ENCODE data around the gene ACAP3.

The ACAP3 gene

GRCh38 chr1:1353389-1354151 is 45.8 kb upstream of the ACAP3 start:
- H3K4me3 ChIP-seq (ENCODE audit: low read depth, low read length), result no peak overlapping the region
- DNase-seq (ENCODE audit: low read depth), result no peak
- TF ChIP-seq, protein P1, sequence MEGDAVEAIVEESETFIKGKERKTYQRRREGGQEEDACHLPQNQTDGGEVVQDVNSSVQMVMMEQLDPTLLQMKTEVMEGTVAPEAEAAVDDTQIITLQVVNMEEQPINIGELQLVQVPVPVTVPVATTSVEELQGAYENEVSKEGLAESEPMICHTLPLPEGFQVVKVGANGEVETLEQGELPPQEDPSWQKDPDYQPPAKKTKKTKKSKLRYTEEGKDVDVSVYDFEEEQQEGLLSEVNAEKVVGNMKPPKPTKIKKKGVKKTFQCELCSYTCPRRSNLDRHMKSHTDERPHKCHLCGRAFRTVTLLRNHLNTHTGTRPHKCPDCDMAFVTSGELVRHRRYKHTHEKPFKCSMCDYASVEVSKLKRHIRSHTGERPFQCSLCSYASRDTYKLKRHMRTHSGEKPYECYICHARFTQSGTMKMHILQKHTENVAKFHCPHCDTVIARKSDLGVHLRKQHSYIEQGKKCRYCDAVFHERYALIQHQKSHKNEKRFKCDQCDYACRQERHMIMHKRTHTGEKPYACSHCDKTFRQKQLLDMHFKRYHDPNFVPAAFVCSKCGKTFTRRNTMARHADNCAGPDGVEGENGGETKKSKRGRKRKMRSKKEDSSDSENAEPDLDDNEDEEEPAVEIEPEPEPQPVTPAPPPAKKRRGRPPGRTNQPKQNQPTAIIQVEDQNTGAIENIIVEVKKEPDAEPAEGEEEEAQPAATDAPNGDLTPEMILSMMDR (conservative IDR thresholded peaks at IDR 0.05; ENCODE audit: low read depth, low read length), result no peak

GRCh38 chr1:1352786-1353388 is 45.2 kb upstream of the ACAP3 start:
- no peak for DNase-seq (ENCODE audit: low read depth)
- TF ChIP-seq, protein P1 (conservative IDR thresholded peaks at IDR 0.05; ENCODE audit: low read depth, low read length), result no peak
- no peak overlapping the region for H3K4me3 ChIP-seq (ENCODE audit: low read depth, low read length)

- no peak overlapping the region for H3K4me3 ChIP-seq (ENCODE audit: low read depth, low read length)
- TF ChIP-seq, protein P1 (conservative IDR thresholded peaks at IDR 0.05; ENCODE audit: low read depth, low read length), result no peak
- DNase-seq (ENCODE audit: low read depth), result no peak
Observed at GRCh38 chr1:1351511-1352427, 44.0 kb upstream of the ACAP3 start.

DNA sequence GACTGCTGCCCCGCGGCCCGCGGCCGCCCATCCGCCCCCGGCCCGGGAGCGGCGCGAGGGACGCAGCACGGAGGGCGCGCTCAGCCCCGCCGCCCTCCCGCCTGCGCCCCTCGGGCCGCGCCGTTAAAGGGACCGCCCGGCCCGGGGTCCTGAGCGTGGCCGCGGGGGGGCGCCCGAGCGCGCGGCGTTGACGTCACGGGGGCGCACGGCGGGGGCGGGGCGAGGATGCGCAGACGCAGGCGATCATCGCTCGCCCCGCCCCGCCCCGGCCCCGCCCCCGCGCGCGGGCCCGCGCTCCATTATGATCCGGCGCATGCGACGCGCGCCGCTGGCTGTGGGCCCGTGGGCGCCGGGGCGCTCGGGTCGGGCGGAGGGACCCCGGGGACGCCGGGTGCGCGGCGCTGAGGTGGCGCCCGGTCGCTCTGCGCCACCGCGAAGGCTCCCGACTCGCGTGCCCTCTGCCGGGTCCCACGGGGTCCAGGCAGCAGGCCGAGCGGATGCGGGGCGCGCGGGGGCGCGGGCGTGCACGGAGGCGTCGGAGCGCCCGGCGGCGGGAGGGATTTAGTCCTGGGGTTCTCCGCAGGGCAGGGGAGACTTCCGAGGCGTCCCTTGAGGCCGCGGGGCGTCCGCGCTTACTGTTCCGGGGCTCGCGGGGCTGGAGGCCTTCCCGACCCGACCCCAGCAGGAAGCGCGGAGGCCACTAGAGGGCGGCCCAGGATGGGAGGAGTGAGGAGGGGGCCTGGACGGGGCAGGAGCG is 41.7 kb upstream of the ACAP3 start, which contains the start of gene DVL1:
TSS of gene DVL1 (minus strand) at position 163 of the 757 bp plus-strand sequence. CDS start 353 bp downstream, outside the sequence.
- TF ChIP-seq, protein P1 (conservative IDR thresholded peaks at IDR 0.05; ENCODE audit: low read depth, low read length), result peak; percentile 54
- DNase-seq (ENCODE audit: low read depth), result peak; percentile 56
- peak within 1 kb of the TSS; percentile 70 for H3K4me3 ChIP-seq (ENCODE audit: low read depth, low read length)

GRCh38 chr1:1348420-1349255 is 40.9 kb upstream of the ACAP3 start:
- peak; percentile 72 for DNase-seq (ENCODE audit: low read depth)
- TF ChIP-seq, protein P1 (conservative IDR thresholded peaks at IDR 0.05; ENCODE audit: low read depth, low read length), result no peak
- peak overlapping the region; percentile 70 for H3K4me3 ChIP-seq (ENCODE audit: low read depth, low read length)

Data from choroid plexus epithelial cell (primary cell).